Measurements from ENCODE around the gene NHS.

Gene NHS

DNA sequence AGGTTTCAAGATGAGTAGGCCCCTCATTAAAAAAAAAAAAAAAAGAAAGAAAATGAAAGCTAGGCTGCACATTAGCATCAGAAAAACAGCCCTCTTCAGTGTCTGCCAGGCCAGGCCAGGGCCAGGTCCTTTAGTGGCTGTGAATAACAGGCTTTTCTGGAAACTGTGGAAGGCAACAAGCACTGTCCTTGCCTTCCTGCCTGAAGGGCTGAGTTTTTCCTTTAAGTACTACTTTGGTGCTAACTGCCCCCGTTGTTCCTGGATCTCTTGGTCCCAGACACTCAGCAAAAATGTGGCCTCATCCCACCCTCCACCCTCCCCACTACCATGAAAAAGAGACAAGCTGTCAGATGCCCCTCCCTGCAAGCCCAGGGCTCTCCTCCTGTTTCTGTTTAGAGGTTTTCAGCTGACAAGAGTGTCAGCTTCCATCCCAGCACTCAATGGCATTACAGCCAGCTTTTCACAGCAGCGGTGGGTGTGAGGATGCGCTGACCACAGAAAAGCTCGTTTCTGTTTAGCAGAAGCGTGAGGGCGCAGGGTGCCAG, 174.2 kb downstream of the NHS start:
- Histone ChIP-seq H3K4me1 (ENCODE audit: control insufficient read depth, insufficient read depth, low read length) (peaks cover 20% of the 10 kb centered on the region), H3K4me3 (ENCODE audit: low read length) (no peak overlapping the region)
- no peak for DNase-seq (ENCODE audit: low read depth)

DNA sequence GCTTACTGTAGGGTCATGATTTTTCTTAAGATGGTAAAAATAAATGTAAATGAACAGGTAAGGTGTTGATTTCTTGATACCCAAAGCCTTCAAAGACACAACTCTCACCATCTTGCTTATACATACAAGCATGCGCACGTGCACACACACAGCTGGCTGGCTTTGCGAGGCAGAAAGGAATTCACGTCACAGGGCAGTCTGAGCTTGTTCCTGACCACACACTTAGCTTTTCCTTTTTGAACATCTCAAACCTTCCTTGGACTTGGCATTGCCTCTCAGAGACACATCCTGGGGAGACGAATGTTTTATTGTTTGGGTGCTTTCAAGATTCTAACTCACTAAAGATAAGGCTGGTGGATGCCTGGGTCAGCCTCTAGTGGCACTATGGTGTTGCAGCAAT, 175.0 kb downstream of the NHS start:
- Histone ChIP-seq H3K4me1 (ENCODE audit: control insufficient read depth, insufficient read depth, low read length) (peaks cover 23% of the 10 kb centered on the region), H3K27me3 (replicated peaks; ENCODE audit: control insufficient read depth, insufficient read depth, low read length) (peaks cover 4% of the 10 kb centered on the region), H3K9ac (ENCODE audit: low read length) (no peak overlapping the region), H3K36me3 (ENCODE audit: control insufficient read depth, insufficient read depth, low read length, severe bottlenecking) (no peaks in the 10 kb centered on the region), H3K4me3 (ENCODE audit: low read length) (no peak overlapping the region), H3K9me3 (ENCODE audit: control insufficient read depth, low read length) (peaks cover 4% of the 10 kb centered on the region)
- no peak for DNase-seq (ENCODE audit: low read depth)

More for the DNA sequence above, 174.2 kb downstream of the NHS start:
- Histone ChIP-seq H3K9me3 (ENCODE audit: control insufficient read depth, low read length) (peaks cover 4% of the 10 kb centered on the region), H3K27me3 (replicated peaks; ENCODE audit: control insufficient read depth, insufficient read depth, low read length) (peaks cover 4% of the 10 kb centered on the region), H3K36me3 (ENCODE audit: control insufficient read depth, insufficient read depth, low read length, severe bottlenecking) (no peaks in the 10 kb centered on the region), H3K9ac (ENCODE audit: low read length) (no peak overlapping the region)

DNA sequence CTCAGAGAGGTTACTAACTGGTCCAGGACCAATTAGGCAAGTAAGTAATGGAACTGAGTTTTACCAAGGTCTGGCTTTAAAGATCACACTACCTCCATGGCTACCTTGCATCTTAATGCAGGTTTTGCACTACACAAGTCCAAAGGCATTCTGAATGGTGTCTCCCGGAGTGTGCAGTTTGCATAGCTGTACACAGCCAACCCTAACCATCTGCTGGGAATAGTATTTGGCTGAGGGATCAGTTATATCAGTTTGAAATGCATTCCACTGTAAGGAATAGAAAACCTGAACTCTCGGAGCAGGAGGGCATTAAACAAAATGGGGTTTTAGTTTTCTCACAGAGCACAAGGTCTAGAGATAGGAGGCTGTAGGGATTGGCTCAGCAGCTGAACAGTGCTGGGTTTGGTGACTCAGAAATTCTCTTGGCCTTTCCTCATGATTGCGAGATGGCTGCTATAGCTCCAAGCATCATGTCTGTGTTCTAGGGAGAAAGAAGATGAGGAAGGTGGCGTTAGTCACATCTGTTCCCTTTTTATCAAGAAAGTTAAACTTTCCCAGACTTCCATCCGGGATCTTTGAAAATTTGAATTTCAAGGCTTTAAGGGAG, 177.1 kb downstream of the NHS start:
- Histone ChIP-seq H3K9ac (ENCODE audit: low read length) (no peak overlapping the region), H3K36me3 (ENCODE audit: control insufficient read depth, insufficient read depth, low read length, severe bottlenecking) (no peaks in the 10 kb centered on the region), H3K9me3 (ENCODE audit: control insufficient read depth, low read length) (peaks cover 4% of the 10 kb centered on the region), H3K4me1 (ENCODE audit: control insufficient read depth, insufficient read depth, low read length) (peaks cover 33% of the 10 kb centered on the region), H3K4me3 (ENCODE audit: low read length) (no peak overlapping the region), H3K27me3 (replicated peaks; ENCODE audit: control insufficient read depth, insufficient read depth, low read length) (peaks cover 4% of the 10 kb centered on the region)
- DNase-seq (ENCODE audit: low read depth) = no peak

DNA sequence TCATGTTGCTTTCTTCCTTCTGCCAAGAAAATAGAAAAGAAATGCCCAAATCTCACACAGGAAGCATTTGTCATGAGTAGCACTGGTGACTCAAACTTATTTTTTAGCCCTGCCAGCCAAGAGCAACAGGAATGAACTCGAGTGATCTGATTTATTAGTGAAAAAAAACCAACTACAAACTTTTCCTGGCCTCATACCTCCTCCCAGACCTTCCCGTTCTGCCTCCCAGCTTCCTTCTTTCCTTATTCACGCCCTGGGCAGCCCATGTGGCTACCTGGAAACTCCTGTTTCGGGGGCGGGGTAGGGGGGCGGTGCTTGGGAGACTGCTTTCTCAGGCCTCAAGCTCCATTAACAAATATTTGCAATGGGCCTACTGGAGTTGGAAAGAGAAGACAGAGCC, 178.5 kb downstream of the NHS start:
- Histone ChIP-seq H3K4me1 (ENCODE audit: control insufficient read depth, insufficient read depth, low read length) (peaks cover 26% of the 10 kb centered on the region), H3K9ac (ENCODE audit: low read length) (no peak overlapping the region), H3K27me3 (replicated peaks; ENCODE audit: control insufficient read depth, insufficient read depth, low read length) (no peaks in the 10 kb centered on the region), H3K9me3 (ENCODE audit: control insufficient read depth, low read length) (peaks cover 4% of the 10 kb centered on the region), H3K4me3 (ENCODE audit: low read length) (no peak overlapping the region), H3K36me3 (ENCODE audit: control insufficient read depth, insufficient read depth, low read length, severe bottlenecking) (no peaks in the 10 kb centered on the region)
- peak; percentile 47 for DNase-seq (ENCODE audit: low read depth)

DNA sequence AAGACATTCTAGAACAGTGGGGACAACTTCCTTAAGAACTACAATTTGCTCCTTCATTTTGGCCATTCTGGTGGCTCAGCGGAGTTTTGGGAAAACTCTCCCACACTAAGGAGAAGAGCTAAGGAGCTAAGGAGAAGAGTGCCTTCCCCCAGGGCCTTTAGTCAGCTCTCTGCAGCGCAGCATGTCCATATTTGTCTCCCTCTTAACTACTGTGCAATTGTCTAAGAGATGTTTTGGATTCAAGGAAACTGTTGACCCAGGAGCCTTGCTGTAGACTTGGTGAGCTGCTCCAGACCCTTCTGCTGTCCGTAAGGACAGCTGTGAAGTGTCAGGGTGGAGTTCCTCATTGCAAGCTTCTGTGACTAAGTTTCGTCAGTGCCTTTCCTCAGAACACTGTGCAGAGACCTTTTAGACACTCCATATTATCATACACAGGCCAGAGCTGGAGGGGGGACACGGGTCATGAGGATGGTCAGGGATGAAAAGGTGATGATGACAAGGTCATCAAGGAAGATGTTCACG, 179.0 kb downstream of the NHS start:
- H3K9ac ChIP-seq (ENCODE audit: low read length) = no peak overlapping the region
- H3K27me3 ChIP-seq (replicated peaks; ENCODE audit: control insufficient read depth, insufficient read depth, low read length) = no peaks in the 10 kb centered on the region
- no peak for DNase-seq (ENCODE audit: low read depth)
- H3K4me1 ChIP-seq (ENCODE audit: control insufficient read depth, insufficient read depth, low read length) = peaks cover 26% of the 10 kb centered on the region
- H3K36me3 ChIP-seq (ENCODE audit: control insufficient read depth, insufficient read depth, low read length, severe bottlenecking) = no peaks in the 10 kb centered on the region
- peaks cover 4% of the 10 kb centered on the region for H3K9me3 ChIP-seq (ENCODE audit: control insufficient read depth, low read length)
- no peak overlapping the region for H3K4me3 ChIP-seq (ENCODE audit: low read length)

DNA sequence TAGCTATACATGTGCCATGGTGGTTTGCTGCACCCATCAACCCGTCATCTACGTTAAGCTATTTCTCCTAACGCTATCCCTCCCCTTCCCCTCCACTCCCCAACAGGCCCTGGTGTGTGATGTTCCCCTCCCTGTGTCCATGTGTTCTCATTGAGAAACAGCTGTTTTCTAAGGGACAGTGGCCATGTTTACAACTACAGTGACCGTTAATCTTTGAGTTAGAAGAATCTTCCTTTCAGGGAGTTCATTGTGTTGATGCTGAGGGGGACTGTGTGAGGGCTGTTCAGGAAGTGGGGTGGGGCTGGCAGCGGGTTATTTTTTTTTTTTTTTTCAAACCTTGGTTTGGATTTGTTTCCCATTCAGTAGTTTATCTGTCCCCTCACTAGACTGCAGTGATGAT, 179.9 kb downstream of the NHS start:
- no peak overlapping the region for H3K9ac ChIP-seq (ENCODE audit: low read length)
- no peak for DNase-seq (ENCODE audit: low read depth)
- H3K36me3 ChIP-seq (ENCODE audit: control insufficient read depth, insufficient read depth, low read length, severe bottlenecking) = no peaks in the 10 kb centered on the region
- no peak overlapping the region for H3K4me3 ChIP-seq (ENCODE audit: low read length)
- no peaks in the 10 kb centered on the region for H3K27me3 ChIP-seq (replicated peaks; ENCODE audit: control insufficient read depth, insufficient read depth, low read length)
- peaks cover 4% of the 10 kb centered on the region for H3K9me3 ChIP-seq (ENCODE audit: control insufficient read depth, low read length)
- peaks cover 31% of the 10 kb centered on the region for H3K4me1 ChIP-seq (ENCODE audit: control insufficient read depth, insufficient read depth, low read length)

DNA sequence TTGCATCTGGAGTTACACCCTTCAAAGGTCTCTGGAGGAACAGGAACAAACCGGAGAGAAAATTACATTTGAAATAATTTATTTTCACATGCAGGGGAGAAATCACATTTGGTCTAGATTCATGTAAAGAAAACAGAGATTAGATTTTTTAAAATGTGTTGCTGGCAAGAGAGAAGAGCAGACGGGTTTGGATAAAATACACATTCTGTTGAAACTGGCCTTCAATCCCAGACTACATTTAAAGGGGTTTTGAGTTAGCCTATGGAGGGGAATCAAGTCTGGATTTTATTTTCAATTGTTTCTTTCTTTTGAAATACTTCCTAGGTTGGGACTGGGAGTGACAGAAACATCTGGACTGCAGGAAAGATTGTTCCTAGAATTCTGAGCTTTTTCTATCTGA, 180.8 kb downstream of the NHS start:
- Histone ChIP-seq H3K9ac (ENCODE audit: low read length) (no peak overlapping the region), H3K4me1 (ENCODE audit: control insufficient read depth, insufficient read depth, low read length) (peaks cover 39% of the 10 kb centered on the region), H3K4me3 (ENCODE audit: low read length) (no peak overlapping the region), H3K9me3 (ENCODE audit: control insufficient read depth, low read length) (peaks cover 4% of the 10 kb centered on the region), H3K27me3 (replicated peaks; ENCODE audit: control insufficient read depth, insufficient read depth, low read length) (no peaks in the 10 kb centered on the region), H3K36me3 (ENCODE audit: control insufficient read depth, insufficient read depth, low read length, severe bottlenecking) (no peaks in the 10 kb centered on the region)
- DNase-seq (ENCODE audit: low read depth) = no peak

DNA sequence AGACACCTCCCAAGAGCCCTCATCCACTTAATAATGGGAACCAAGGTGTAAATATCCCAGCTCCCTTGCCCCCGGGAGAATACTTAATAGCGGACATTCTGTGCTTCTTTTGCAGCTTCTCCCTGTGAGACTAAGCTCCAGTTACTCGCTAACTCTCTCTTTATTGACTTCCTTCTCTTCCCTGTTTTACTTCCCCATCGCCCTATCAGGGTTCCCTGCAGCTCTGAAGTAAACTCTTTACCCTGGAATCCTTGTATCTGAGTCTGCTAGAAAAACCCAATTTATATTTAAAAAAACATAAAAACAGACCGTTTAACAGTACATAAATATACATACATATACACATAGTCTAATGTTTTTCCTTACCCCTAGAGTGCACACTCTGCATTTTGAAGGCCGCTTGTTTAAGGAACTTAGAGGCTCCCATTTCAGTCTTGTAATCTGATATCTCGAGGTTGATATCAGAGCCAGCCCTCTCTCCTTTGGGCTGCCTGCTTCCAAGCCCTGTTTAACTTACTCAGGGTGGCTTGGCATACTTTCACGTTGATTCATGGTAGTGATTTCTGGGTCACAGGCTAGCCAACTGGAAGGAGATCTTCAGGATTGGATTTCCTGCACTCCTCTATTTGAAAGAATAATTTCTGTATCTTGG, 184.9 kb downstream of the NHS start:
- Histone ChIP-seq H3K4me3 (ENCODE audit: low read length) (peak overlapping the region; percentile 40), H3K9ac (ENCODE audit: low read length) (peak overlapping the region; percentile 24), H3K4me1 (ENCODE audit: control insufficient read depth, insufficient read depth, low read length) (peaks cover 39% of the 10 kb centered on the region), H3K9me3 (ENCODE audit: control insufficient read depth, low read length) (no peaks in the 10 kb centered on the region), H3K36me3 (ENCODE audit: control insufficient read depth, insufficient read depth, low read length, severe bottlenecking) (no peaks in the 10 kb centered on the region), H3K27me3 (replicated peaks; ENCODE audit: control insufficient read depth, insufficient read depth, low read length) (no peaks in the 10 kb centered on the region)
- peak; percentile 85 for DNase-seq (ENCODE audit: low read depth)

DNA sequence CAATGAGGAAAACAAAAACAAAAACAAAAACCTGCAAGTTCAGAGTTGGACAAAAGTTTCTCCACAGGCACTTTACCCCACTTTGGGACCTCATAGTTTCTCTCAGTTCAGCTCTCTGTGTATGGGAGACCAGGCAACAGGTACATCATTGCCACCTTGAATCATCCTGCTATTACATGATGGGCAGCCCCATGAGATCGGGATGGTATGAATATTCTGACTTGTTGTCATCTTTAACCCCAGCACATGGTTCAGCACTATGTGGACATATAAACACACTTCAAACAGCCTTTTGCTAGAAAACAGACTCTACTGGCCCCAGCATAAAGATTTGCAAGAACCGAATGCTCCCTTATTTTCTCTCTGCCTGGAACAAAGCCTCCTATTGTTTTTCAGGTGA, 185.4 kb downstream of the NHS start:
- Histone ChIP-seq H3K36me3 (ENCODE audit: control insufficient read depth, insufficient read depth, low read length, severe bottlenecking) (no peaks in the 10 kb centered on the region), H3K4me3 (ENCODE audit: low read length) (peak overlapping the region; percentile 35)
- DNase-seq (ENCODE audit: low read depth) = no peak

DNA sequence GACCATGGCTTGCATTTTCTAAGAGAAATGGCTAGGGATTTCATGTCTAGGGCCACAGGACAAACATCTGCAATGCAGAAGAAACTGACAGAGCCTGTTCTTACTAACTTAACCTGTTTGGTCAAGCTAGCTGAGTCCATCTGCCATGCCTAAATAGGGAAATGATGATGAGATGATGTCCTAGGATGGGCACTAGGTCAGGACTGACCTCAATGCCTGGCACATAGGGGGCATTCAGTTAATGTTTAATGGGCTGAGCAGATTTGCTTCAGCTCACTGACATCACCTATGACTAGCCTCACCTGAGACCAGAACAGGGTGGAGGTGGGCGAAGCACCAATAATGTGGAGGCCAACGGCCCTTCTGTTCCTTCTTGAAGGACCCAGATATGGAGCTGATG, 188.1 kb downstream of the NHS start:
- Histone ChIP-seq H3K36me3 (ENCODE audit: control insufficient read depth, insufficient read depth, low read length, severe bottlenecking) (no peaks in the 10 kb centered on the region), H3K4me1 (ENCODE audit: control insufficient read depth, insufficient read depth, low read length) (peaks cover 51% of the 10 kb centered on the region), H3K27me3 (replicated peaks; ENCODE audit: control insufficient read depth, insufficient read depth, low read length) (no peaks in the 10 kb centered on the region), H3K9me3 (ENCODE audit: control insufficient read depth, low read length) (no peaks in the 10 kb centered on the region), H3K9ac (ENCODE audit: low read length) (no peak overlapping the region), H3K4me3 (ENCODE audit: low read length) (no peak overlapping the region)
- DNase-seq (ENCODE audit: low read depth) = no peak

More for the DNA sequence above, 185.4 kb downstream of the NHS start:
- H3K9me3 ChIP-seq (ENCODE audit: control insufficient read depth, low read length) = no peaks in the 10 kb centered on the region
- peaks cover 41% of the 10 kb centered on the region for H3K4me1 ChIP-seq (ENCODE audit: control insufficient read depth, insufficient read depth, low read length)
- H3K27me3 ChIP-seq (replicated peaks; ENCODE audit: control insufficient read depth, insufficient read depth, low read length) = no peaks in the 10 kb centered on the region
- H3K9ac ChIP-seq (ENCODE audit: low read length) = peak overlapping the region; percentile 32

DNA sequence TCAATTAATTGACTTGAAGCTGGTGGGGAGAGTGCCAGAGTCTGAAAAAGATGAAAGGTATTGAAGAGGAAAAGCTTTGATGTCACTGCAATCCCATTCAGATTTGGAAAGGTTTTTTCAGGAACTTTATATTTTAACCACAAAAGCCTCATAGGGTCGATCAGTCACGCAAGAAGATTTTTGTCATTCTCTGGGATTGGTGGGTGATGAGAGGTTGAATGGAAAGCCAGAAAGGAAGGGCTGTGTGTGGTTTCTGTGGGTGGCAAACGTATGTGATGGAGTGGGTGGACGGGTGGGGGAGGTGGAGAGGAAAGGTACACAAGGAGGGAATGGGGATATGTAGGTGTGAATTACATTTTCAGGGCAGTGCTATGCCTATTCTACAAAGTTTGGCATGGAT, 188.5 kb downstream of the NHS start:
- H3K4me1 ChIP-seq (ENCODE audit: control insufficient read depth, insufficient read depth, low read length) = peaks cover 53% of the 10 kb centered on the region
- H3K9ac ChIP-seq (ENCODE audit: low read length) = no peak overlapping the region
- no peak overlapping the region for H3K4me3 ChIP-seq (ENCODE audit: low read length)
- H3K36me3 ChIP-seq (ENCODE audit: control insufficient read depth, insufficient read depth, low read length, severe bottlenecking) = no peaks in the 10 kb centered on the region
- no peaks in the 10 kb centered on the region for H3K9me3 ChIP-seq (ENCODE audit: control insufficient read depth, low read length)
- peak; percentile 18 for DNase-seq (ENCODE audit: low read depth)
- no peaks in the 10 kb centered on the region for H3K27me3 ChIP-seq (replicated peaks; ENCODE audit: control insufficient read depth, insufficient read depth, low read length)

Measured in adipocyte (in vitro differentiated cells).